IPS-18c (cell line): ENCODE results near the gene JOSD2.
"Not testable (repeated sequence)": the region's sequence is repeated elsewhere in the genome, so short reads cannot be mapped to it uniquely, and the experiment has no call there.

Source experiments
- H3K4me3 ChIP-seq: 2 replicates; pipeline ENCODE4 v1.7.0; 2013; ENCODE audit warnings: low read depth, mild to moderate bottlenecking, low read length, moderate library complexity; ENCODE audit not compliant: insufficient read depth
- H3K9me3 ChIP-seq: one replicate; pipeline ENCODE4 v1.6.1; 2013; ENCODE audit warnings: mild to moderate bottlenecking, low read length, moderate library complexity; ENCODE audit not compliant: control insufficient read depth, insufficient read depth

The JOSD2 gene

GRCh38 chr19:50475736-50476223 is 35.2 kb downstream of the JOSD2 start:
- no peaks in the 10 kb centered on the region for H3K9me3 ChIP-seq
- H3K4me3 ChIP-seq: peak overlapping the region; percentile 45; the same call in 1 of the 2 replicates

DNA sequence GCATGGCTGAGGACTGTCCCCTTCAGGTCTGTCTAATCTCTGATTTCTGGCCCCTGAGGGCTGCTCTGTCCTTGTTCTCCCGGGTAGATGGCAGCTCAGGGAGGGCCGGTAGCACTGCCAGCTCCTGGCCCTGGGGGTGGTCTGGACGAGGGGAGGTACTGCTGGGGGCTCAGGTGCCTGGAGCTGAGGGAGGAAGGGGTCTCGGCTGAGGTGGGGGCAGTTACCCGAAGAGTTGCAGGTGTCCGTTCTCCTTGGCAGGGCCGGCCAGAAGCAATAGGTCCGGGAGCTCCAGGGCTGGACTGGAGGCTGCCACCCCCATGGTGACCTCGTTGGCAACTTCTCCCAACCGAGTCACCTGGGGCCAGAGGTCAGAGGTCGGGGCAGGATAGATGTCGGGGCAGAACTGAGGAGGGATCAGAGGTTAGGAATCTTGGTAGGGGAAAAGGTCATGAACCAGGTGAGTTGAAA is 35.9 kb downstream of the JOSD2 start:
- Histone ChIP-seq H3K4me3 (no peak overlapping the region), H3K9me3 (no peaks in the 10 kb centered on the region)

- not testable (repeated sequence) for H3K4me3 ChIP-seq, H3K9me3 ChIP-seq
Measured at GRCh38 chr19:50473336-50473735, 37.7 kb downstream of the JOSD2 start.

GRCh38 chr19:50468818-50469217 is 42.2 kb downstream of the JOSD2 start:
- H3K4me3 ChIP-seq: no peak overlapping the region
- no peaks in the 10 kb centered on the region for H3K9me3 ChIP-seq

GRCh38 chr19:50467566-50467965 is 43.4 kb downstream of the JOSD2 start:
- Histone ChIP-seq H3K9me3 (no peaks in the 10 kb centered on the region), H3K4me3 (no peak overlapping the region)

DNA sequence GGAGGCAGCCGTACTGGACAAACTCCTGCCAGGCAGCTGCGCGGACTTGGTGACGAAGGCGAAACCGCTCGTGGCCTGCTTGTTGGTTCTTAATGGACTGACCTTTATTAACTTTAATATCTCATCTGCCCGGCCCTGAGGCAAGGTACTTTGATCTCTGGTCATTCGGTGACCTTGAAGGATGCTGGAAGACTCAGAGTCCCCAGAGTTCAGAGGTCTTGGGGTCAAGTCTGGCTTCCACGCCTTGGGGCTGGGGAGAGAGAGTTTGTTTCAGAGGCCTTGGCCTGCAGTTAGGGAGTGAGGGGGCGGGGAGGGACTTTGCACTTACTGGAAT is 44.3 kb downstream of the JOSD2 start:
- Histone ChIP-seq H3K9me3 (no peaks in the 10 kb centered on the region), H3K4me3 (no peak overlapping the region)

DNA sequence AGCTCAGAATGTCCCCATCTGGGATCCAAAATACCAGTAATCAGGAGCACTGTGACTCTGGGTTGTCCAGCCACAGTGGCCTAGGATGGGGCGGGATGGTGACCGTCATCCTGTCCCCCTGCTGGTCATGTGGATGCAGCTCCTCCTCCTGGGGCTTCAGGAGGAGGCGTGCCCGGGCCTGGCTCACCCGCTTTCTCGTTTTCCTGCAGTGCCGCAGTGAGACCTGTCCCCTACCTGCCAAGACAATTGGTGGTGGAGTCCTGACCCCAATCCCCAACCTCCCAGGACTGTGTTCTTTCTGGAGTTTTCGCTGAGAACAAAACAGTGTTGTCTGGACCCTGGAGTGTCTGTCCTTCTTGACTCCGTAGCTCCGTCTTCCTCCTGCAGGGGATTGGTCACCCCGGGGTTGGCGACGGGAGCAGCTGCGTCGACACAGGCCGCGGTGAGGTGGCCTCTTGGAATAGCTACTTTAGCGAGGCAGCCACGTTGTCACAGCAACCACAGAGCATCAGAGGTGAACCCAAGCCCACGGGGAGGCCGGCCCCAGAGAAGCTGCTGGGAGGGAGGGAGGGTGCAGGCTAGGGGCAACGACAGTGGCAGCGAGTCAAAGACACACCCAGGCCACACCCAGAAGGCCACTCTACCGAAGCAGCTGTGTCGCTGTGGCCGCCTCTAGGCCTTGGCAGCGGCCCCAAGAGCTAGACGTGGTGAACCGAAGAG is 44.8 kb downstream of the JOSD2 start:
- no peaks in the 10 kb centered on the region for H3K9me3 ChIP-seq
- H3K4me3 ChIP-seq: no peak overlapping the region

GRCh38 chr19:50465000-50465399 is 46.0 kb downstream of the JOSD2 start:
- Histone ChIP-seq H3K4me3 (no peak overlapping the region), H3K9me3 (no peaks in the 10 kb centered on the region)

DNA sequence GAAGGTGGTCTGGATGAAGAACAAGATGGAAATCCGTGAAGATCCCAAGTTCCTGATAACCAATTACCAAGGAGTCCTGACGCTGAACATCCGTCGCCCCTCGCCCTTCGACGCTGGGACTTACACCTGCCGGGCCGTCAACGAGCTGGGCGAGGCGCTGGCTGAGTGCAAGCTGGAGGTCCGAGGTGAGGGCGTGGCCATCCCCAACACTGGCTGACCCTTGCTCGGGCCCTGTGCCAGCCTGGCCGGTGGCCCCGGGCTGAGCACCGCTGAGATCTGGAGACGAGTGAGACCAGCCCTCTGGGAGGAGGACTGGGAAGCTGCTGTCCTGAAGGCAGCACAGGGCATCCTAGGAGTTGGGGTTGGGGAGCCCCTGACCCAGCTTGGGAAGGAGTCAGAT is 46.6 kb downstream of the JOSD2 start:
- Histone ChIP-seq H3K9me3 (no peaks in the 10 kb centered on the region), H3K4me3 (no peak overlapping the region; the same call in 1 of the 2 replicates)

DNA sequence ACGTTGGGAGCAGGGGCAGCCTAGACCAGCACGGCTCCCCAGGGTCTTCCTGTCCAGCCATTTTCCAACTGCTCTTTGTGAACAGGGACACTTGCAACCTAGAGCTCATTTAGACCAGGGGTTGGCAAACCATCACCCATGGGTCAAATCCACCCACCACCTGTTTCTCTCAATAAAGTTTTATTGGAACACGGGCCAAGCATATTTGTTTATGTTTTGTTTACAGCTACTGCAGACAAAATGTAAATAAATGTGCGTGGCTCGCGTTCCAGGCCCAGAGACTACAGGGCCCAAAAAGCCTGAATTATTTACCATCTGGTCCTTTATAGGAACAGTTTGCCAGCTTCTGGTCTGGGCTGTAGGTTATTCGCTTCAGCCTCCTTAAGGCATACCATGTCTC is 48.0 kb downstream of the JOSD2 start:
- no peaks in the 10 kb centered on the region for H3K9me3 ChIP-seq

DNA sequence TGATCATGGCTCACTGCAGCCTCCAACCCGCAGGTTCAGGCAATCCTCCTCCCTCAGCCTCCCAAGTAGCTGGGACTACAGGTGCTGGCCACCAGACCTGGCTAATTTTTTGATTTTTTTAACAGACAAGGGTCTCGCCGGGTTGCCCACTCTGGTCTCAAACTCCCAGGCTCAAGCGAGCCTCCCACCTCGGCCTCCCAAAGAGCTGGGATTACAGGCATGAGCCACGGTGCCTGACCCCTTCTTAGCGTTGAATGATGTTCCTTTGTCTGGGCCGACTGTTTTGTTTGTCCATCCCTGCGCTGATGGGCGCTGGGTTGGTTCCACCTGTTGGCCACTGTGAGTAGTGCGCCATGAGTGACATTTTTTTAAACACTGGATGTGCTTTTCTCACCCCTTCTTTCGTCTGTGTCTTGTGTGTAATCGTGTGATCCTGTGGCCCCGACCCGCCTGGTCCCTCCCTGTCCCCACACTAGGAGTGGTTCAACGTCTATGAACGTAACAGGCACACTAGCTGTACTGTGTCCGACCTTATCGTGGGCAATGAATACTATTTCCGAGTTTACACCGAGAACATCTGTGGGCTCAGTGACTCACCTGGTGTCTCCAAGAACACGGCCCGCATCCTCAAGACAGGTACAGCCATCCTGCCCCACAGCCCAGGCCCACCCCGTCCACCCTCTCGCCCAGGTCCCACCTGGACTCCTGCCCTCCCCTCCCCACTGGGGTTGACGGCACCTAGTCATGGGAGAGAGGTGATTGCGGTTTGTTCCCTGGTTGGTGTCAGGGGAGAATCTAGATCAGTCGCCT is 49.7 kb downstream of the JOSD2 start:
- Histone ChIP-seq H3K4me3 (no peak overlapping the region), H3K9me3 (no peaks in the 10 kb centered on the region)

More for the DNA sequence above, 48.0 kb downstream of the JOSD2 start:
- H3K4me3 ChIP-seq: no peak overlapping the region

- Histone ChIP-seq H3K9me3 (no peaks in the 10 kb centered on the region), H3K4me3 (no peak overlapping the region)
Measured at GRCh38 chr19:50460161-50460765, 50.7 kb downstream of the JOSD2 start.

DNA sequence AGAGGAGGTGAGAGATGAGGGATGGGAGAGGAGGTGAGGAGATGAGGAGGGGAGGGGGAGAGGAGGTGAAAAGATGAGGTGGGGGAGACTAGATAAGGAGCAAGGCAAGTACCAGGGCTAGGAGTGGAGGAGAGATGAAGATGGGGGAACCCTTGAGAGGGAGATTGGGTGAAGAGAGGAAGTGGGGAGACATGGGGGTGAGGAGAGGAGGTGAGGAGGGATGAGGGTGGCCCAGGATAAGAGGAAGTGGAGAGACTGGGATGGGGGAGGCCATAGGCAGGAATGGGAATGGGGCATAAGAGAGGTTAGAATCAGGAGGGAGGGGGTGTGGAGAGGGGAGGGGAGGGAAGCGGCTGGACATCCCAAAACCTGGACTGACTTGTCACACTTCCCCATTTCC is 51.4 kb downstream of the JOSD2 start:
- Histone ChIP-seq H3K9me3 (no peaks in the 10 kb centered on the region), H3K4me3 (no peak overlapping the region)

DNA sequence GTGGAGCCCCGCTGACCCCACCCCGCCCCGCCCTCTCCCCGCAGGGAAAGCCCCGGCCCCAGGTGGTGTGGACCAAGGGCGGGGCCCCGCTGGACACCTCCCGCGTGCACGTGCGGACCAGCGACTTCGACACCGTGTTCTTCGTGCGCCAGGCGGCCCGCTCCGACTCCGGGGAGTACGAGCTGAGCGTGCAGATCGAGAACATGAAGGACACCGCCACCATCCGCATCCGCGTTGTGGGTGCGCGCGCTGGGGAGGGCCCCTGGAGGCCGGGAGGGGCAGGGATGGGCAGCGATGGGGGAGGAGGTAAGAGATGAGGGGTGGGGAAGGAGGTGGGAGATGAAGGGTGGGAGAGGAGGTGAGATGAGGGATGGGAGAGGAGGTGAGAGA is 51.9 kb downstream of the JOSD2 start:
- Histone ChIP-seq H3K9me3 (no peaks in the 10 kb centered on the region), H3K4me3 (no peak overlapping the region)

DNA sequence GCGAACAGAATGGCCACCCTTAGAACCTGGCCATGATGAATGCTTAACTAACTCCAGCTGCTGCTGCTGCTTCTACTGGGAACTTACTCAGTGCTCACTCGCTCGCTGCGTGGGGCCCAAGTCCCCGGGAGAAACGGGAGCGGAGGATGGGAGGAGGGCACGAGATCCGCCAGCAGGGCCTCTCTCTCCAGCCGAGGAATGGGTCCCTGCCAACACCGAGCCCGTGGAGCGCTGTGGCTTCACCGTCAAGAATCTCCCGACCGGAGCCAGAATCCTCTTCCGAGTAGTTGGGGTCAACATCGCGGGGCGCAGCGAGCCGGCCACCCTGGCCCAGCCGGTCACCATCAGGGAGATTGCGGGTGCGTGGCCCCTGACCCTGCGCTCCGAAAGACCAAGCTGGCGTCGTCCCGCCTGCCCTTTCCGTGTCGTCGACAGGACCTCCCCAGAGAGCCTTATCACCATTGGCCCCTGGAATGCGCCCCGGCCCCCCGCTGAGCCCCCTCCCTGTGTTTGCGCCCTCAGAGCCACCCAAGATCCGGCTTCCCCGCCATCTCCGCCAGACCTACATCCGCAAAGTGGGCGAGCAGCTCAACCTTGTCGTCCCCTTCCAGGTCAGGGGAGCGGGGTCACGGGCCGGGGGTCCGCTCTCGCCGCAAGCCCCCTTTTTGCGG is 52.5 kb downstream of the JOSD2 start:
- Histone ChIP-seq H3K9me3 (no peaks in the 10 kb centered on the region), H3K4me3 (no peak overlapping the region)

DNA sequence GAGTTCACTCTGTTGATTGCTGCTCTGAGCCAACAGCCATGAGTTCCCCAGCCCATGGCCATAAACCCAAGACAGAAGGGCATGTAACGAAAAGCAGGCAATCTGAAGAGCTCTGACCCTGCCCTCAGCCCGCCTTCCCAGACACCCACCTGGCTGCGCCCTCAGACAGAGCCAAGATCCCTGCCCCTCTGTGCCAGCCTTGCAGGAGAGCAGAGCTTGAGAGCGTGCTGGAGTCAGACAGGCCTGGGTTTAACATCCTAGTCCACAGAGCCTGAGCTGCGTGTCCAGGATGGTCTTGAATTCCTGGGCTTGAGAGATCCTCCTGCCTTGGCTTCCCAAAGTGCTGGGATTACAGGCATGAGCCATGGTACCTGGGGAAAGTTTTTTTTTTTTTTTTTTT is 53.7 kb downstream of the JOSD2 start:
- Histone ChIP-seq H3K9me3 (no peaks in the 10 kb centered on the region), H3K4me3 (no peak overlapping the region)
